GM20431 (cell line): ENCODE results near the gene SMYD4.
"Not testable (repeated sequence)": the region's sequence is repeated elsewhere in the genome, so short reads cannot be mapped to it uniquely, and the experiment has no call there.

Experiments used
- in situ Hi-C: fragments of 300-500 bp; cut with MseI, MboI; formaldehyde crosslinking; loops from one replicate; pipeline ENCODE4 v1.15.0; 2020; ENCODE audit warnings: low sequenced_read_pairs; ENCODE audit not compliant: unreplicated experiment

SMYD4 gene, protein sequence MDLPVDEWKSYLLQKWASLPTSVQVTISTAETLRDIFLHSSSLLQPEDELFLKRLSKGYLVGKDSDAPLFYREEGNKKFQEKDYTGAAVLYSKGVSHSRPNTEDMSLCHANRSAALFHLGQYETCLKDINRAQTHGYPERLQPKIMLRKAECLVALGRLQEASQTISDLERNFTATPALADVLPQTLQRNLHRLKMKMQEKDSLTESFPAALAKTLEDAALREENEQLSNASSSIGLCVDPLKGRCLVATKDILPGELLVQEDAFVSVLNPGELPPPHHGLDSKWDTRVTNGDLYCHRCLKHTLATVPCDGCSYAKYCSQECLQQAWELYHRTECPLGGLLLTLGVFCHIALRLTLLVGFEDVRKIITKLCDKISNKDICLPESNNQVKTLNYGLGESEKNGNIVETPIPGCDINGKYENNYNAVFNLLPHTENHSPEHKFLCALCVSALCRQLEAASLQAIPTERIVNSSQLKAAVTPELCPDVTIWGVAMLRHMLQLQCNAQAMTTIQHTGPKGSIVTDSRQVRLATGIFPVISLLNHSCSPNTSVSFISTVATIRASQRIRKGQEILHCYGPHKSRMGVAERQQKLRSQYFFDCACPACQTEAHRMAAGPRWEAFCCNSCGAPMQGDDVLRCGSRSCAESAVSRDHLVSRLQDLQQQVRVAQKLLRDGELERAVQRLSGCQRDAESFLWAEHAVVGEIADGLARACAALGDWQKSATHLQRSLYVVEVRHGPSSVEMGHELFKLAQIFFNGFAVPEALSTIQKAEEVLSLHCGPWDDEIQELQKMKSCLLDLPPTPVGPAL

DNA sequence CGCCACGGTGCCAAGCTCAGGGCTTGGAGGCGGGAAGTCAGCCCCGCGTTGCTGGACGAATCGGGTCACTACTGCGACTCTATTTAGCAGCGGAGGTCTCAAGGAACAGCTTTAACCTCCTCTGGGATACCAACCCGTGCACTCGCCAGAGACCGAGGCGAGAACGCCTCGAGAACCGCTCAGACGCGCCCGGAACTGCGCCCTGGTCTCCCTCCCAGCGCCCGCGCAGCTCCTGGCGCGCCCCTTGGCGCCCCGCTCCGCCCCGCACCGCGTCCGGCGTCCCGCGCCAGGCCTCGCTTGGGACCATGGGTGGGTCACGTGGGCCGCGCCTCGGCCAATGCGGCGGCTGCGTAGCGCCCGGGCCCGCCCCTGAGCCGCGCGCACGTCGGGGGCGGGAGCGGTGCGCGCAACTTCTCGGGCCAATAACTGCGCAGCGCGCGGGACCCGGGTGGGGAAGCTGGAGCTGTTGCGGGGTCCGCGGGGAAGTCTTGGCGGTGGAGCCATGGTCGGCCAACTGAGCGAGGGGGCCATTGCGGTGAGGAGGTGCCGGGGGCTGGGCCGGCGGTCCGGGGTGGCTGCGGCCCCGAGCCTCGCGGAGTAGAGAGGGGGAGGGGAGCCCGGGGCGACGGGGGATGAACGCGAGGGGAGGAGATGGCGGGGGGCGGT lies at the start of gene SMYD4, which contains the start of gene RPA1:
Gene SMYD4, minus strand, starts transcription at position 311 of the 666 bp plus-strand sequence. CDS start 1,908 bp downstream, outside the sequence.
Gene RPA1, plus strand, starts transcription at position 414 of the 666 bp plus-strand sequence. Its CDS starts 89 bp downstream, at position 503.
- in situ Hi-C loops, result no loop called here

DNA sequence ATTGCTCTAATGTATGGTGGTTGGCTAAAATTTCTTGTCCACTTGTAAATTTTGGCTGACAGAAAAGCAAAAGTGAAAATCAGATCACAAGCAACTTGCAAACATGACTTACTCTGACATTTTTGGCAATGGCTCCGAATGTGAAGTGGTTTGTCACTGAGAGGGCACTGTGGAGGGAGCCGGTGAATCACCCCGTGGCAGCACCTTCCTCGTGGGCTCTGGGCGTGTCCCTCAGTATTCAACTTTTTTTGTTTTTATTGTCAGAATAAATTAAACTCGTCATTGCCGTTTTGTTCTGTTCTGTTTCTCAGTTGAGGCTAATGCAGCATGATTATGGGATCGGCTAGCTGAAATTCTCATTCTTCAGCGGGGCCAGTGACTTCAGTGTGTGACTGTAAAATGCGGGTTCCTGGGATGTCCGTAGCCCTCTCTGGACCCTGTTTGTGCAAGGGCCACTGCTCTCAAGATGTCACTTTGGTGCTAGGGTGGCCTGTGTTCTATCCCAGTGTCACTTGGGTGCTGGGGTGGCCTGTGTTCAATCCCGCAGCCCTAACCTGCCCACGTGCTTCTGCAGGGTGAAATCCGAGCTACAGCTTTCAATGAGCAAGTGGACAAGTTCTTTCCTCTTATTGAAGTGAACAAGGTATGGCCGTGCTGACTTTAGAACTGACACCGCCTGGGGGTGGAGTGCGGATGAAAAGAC lies 48.9 kb upstream of the SMYD4 start:
- in situ Hi-C loops, result no loop called here

DNA sequence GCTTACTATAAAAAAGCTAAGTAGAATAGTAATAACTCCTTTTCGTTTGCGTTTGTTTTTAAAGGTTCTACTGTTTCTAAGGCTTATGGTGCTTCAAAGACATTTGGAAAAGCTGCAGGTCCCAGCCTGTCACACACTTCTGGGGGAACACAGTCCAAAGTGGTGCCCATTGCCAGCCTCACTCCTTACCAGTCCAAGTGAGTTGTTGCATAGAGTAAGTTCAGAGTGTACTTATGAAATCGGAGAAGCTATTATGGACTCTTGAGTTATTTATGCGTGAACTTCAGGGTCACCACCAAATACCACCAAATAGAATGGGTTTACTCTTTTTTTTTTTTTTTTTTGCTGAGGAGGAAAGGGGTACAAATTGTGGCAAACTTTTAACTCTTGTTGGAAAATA lies 45.9 kb upstream of the SMYD4 start:
- in situ Hi-C loops, result no loop called here

DNA sequence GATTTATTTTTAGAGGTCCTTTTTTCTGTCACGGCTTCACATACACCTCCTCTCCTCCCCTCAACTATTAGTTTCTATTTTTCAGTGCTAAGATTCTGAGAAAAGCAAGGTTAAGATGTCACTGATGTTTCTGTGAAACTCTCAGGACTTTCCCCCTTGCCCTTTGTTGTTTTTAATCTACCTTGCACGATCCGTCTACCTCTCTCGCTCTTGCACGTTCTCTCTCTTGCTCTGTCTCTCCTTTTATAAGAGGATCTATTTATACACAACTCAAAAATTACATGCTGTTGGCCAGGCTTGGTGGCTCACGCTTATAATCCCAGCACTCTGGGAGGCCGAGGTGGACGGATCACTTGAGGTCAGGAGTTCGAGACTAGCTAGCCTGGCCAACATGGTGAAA lies 43.7 kb upstream of the SMYD4 start:
- in situ Hi-C loops, result no loop called here

DNA sequence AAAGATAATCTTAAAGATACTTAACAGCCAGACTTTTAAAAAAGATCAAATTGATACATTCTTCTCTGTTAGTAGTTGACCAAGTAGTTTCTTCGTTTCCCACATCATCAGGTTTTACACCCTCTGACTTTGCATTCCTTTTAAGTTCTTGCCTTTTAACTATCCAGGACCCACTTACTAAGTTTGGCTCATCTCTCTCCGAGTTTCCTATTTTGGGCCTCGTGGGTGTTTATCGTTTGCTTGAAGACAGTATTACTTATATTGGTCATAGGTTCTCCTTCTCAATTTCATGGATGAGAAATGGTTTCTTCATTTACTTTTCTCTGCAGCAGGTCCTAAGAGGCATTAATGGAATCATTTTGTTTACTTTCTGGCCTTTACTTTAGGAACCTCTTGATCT lies 43.3 kb upstream of the SMYD4 start:
- in situ Hi-C loops, result no loop called here

DNA sequence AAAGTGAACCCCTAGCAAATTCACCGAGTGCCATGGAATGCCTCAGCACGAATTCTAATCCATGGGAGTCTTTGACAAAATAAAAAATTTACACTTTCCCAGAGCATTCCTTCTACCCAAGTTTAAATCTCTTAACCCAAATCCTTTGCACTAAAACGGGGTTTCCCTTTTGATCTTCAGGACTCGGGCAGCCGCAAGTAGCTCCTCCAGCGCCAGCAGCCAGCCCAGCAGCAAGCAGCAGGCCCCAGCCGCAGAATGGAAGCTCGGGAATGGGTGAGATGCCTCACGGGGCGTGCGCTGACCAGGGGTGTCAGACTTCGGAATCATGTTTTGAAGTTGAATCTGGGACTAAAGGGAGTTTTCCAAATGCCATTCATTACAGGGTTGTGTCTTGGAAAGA lies 42.6 kb upstream of the SMYD4 start:
- in situ Hi-C loops, result no loop called here

DNA sequence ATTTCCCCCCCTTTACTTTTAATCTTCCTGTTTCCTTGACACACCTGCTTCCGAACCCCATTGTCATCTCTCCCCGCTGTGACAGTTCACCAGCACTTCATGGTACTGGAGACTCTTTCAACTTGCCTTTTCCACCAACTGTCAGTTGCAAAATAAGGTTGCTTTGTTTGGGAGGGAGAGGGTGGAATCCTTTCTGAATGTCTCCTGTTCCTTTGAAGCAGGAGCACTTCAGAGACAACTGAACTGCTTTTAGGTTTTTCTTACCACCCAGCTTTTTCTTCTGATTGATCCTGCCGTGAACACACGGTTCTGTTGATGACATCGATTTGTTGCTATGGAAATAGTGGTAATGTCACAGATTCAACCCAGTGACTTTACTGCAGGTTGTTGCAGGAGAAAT lies 42.1 kb upstream of the SMYD4 start:
- in situ Hi-C loops, result no loop called here

DNA sequence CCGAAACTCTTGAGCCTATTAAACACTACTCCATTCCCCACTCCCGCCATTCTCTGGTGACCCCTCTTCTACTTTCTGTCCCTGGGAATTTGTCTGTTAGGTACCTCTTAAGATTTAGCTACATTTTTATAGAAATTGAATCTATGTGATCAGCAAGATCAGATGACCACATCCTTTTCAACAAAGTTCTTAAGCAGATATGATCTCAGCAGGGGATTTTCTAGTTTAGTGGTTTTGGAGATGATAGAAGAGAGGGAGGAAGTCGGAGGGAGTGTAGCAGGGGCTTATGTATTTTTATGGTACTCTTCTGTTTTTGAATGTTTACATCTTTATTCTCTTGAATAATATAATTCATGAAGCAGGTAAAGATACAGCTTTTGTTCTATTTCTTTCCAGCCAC lies 40.9 kb upstream of the SMYD4 start:
- in situ Hi-C loops, result no loop called here

DNA sequence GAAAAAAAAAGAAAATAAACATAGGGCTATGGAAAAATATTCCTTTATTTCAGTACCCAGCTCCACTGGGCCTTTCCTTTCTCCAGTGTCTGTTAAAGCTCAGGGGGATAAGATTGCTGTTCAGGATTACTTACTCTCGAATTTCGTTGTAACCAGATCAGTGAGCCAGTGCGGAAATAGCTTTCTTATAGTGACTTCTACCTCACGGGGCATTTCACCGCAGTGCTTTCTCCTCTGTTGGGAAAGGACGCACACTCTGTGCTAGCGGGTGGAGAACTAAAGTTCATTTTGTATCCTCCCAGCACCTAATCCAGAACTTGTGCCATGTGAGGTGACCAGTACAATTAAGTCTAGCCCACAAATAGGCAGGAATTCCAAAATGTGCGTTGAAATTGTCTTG lies 38.4 kb upstream of the SMYD4 start:
- in situ Hi-C loops, result no loop called here

DNA sequence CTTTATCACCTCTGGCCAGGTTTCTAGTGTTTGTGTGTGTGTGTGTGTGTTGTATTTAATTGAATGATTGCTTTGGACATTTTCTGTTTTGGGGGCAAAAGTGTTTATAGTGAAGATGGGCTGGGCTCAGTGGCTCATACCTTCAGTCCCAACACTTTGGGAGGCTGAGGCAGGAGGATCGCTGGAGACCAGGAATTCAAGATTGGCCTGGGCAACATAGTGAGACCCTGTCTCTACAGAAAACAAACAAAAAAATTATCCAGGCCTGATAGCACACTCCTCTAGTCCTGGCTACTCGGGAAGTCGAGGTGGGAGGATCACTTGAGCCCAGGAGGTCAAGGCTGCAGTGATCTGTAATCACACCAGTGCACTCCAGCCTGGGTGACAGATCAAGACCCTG lies 37.6 kb upstream of the SMYD4 start:
- in situ Hi-C loops, result no loop called here

DNA sequence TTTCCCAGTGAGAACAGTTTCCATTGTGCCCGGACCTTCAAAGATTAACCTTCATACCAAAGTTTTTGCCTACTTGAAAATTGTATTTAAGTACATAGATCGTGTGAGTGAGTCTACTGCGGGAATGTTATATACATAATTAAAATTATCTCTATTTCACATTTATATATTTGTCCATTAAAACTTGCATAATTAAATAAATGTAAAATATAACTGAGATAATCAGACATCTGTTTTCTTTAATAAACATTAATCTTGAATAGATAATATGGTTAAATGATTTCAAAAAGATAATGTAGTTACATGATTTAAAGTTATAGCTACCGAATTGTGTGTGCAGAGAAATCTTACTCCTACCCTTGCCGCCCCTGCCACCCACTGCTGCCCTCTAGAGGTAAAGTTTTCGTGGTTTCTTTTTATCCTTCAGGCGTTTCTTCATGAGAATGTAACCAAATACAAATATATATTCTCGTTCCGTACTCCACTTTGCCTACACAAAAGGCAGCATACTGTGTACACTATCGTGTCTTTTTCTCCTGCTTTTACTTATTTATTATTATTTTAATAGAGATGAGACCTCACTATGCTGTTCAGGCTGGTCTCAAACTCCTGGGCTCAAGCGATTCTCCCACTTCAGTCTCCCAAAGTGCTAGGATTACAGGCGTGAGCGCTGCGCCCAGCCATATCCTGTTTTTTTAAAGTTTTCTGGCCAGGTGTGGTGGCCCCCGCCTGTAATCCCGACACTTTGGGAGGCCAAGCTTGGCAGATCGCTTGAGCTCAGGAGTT lies 35.7 kb upstream of the SMYD4 start:
- in situ Hi-C loops, result no loop called here

DNA sequence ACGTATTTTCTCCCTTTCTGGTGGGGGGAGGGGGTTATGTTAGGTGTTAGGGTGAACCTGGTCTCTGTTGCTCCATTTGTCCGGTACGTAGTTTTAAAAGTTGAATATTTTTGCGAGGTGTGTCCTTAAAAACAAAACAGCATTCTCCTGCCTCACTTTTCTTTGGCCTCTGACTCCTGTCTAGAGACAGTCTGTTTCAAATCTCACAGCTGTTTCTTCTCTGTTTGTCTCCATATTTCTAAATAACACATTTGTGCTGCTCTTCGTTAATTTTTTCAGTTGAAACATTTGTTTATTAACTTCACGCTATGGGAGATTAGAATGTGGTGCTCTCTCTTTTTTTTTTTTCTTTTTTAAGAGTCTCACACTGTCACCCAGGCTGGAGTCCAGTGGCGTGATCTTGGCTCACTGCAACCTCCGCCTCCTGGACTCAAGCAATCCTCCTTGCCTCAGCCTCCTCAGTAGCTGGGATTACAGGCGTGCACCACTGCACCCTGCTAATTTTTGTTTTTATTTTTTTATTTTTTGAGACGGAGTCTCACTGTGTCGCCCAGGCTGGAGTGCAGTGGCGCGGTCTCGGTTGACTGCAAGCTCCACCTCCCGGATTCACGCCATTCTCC lies 31.8 kb upstream of the SMYD4 start:
- in situ Hi-C loops, result no loop called here

DNA sequence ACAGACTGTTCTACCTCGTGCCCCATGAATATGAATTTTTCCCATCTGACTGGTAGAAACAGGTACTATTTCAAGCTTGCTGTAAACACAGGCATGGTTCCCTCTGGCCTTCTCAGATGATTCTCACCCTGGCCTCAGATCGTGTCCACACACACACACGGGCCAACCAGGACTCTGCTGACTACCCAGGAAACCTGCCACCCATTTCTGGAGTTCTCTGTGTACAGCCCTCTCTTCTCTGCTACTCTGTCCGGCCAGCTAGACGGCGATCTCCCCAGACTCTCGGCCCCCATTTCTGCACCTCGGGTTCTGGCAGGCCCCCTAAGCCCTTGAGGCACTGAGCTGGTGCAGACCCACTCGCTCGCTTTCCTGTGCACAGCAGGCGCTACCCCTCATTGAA lies 31.3 kb upstream of the SMYD4 start:
- in situ Hi-C loops, result no loop called here

DNA sequence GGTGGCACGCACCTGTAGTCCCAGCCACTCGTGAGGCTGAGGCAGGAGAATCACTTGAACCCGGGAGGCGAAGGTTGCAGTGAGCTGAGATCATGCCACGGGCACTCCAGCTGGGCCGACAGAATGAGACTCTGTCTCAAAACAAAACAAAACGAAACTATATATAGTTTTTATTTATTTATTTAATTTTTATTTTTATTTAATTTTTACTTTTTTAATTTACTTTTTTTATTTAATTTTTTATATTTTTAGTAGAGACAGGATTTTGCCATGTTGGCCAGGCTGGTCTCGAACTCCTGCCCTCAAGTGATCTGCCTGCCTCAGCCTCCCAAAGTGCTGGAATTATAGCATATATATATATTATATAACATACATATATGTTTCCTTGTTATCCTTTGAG lies 26.8 kb upstream of the SMYD4 start:
- in situ Hi-C loops, result not testable (repeated sequence)

DNA sequence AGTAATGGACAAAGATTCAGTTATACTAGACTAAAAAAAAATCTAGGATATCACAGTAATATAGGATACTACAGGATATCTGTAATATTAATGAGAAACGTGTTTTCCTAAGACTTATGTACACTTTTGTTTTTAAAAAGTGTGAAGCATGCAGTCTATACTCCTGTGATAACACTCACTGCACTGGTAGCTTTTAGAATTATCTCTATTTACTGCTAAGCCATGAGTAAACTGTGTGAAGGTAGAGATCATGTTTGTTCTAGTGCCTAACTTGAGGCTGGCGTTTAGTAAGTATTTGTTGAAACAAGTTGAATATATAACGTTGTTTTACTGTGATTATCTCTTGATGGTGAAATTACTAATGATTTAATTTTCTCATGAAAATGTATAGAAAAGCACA lies 24.0 kb upstream of the SMYD4 start:
- in situ Hi-C loops, result no loop called here

DNA sequence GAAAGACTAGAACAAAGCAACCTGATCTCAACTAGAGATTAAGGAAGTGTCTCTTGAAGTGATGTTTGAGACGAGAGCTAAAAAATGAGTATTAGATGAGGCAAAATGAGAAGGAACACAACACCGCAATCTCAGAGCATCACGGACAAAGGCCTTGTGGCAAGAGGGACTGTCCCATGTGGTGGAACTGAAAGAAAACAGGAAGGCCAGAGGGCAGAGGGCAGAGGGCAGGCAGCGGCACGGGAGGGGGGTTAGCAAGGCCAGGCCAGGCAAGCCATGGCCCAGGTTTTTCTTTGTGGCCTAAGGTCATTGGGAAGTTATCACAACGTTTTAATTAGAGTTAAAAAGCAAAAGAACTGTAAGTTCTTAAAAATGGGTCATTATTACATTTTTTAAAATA lies 22.6 kb upstream of the SMYD4 start:
- in situ Hi-C loops, result no loop called here

DNA sequence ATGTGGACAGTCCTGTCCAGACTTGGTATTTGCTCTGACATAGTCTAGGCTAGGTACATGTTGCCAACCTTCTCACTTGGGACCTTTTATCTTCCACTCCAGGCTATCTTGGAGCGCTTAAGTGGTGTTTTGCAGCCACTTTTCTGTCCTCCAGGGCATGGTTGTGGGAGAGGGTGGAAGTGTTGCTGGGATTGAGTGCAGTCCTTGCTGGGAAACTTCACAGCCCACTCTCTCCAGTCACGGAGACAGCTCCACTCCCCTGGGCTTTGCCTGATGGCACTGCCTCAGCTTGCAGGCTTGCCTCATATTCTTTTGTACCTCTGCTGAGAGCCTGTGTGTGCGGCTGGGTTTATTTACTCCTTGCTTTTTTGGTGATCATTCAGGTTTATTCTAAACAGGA lies 17.5 kb upstream of the SMYD4 start:
- in situ Hi-C loops, result no loop called here

DNA sequence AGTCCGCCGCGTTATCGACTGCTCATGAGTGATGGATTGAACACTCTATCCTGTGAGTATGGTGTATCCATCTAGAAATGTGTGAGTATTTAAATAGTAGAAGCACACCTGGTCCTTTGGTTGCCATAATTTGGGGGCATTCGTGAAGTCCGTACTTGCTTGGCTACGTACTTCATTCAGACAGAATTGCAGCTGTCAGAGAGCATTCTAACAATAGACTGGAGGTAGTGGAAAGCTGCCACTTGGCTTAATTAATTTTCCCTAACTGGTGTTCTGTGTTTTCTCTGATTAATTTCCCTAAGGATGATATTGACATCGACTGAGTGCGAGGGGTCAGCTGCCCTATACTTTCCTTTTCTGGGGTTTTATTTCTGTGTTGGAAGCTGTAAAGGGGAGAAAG lies 14.2 kb upstream of the SMYD4 start:
- in situ Hi-C loops, result no loop called here

DNA sequence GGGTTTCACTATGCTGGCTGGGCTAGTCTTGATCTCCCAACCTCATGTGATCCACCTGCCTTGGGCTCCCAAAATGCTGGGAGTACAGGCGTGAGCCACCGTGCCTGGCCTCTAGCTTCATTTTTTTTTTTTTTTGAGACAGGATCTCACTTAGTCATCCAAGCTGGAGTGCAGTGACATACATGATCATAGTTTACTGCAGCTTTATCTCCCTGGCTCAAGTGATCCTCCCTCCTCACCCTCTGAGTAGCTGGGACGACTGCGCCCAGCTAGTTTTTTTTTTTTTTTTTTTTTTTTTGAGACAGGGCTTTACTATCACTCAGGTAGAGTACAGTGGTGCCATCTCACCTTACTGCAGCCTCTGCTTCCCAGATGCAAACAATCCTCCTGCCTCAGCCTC lies 9.8 kb upstream of the SMYD4 start:
- in situ Hi-C loops, result no loop called here
